ENCODE data around the gene RASA3. TPM values are rescaled to one million over a fixed set of nuclear protein-coding genes. Genes with fewer than 3 reads are reported as not detected.
A peak's percentile ranks its signal among the peaks of the same experiment; 100 is the strongest.
"Not testable (repeated sequence)": the region's sequence is repeated elsewhere in the genome, so short reads cannot be mapped to it uniquely, and the experiment has no call there.

Gene RASA3
- total RNA-seq, 1 experiment from 2014 or later = 16.5 TPM

DNA sequence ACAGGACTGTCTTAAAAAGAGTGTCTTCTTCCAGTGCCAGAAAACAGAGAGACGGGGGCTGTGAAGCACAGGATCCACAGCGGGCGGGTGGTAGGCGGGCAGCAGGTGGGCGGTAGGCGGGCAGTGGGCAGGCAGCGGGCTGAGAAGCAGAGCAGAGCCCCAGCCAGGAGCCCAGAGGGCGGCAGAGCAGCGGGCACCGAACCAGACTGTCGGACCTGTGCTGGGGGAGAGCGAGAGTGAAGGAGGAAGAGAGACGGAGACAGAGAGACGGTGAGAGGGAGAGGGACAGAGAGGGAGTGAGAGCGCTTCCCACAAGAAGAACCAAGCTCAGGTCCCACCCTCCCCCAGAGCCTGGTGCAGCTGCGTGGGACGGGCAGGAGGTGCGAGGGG, 30.3 kb downstream of the RASA3 start:
- no peak for DNase-seq
- H3K27me3 ChIP-seq (ENCODE audit: control insufficient read depth, insufficient read depth, low read length) = no peaks in the 10 kb centered on the region
- no peaks in the 10 kb centered on the region for H3K36me3 ChIP-seq (replicated peaks; ENCODE audit: control insufficient read depth, insufficient read depth, low read length)
- H3K4me3 ChIP-seq (ENCODE audit: insufficient read depth, low read depth, low read length) = no peak overlapping the region

DNA sequence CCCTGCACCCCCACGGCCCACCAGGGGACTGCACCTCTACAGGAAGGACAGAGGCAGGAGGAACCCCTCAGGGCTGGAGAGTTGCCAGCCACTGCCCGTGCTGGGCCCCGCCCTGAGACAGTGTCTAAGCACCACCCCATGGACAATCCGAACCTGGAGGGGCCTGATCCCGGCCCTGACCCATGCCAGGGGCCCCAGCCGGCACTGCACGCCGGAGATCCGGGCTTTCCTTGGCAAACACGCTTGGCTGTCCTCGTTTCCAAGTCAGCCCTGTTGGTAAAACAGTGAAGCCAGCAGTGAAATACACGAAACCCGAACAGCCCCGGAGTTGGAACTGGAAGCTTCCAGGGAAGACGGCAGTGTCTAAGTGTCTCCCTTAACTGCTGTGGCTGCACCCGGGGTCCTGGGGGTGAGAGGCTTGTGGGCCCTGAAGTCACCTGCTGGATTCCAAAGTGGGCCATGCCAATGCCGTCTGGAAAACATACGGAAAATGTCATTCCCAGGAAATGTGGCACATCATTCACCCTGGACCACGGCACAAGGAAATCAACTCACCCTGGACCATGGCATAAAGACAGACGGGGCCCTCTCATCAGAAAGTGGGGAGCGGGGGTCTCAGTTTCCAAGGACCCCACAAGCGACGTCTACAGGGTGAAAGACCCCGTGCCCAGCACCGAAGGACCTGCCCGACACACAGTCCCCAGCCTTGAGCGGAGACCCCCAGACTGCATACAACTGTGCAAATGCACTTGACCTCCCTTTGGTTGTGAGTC, 30.9 kb downstream of the RASA3 start:
- Histone ChIP-seq H3K27me3 (ENCODE audit: control insufficient read depth, insufficient read depth, low read length) (no peaks in the 10 kb centered on the region), H3K36me3 (replicated peaks; ENCODE audit: control insufficient read depth, insufficient read depth, low read length) (no peaks in the 10 kb centered on the region), H3K4me3 (ENCODE audit: insufficient read depth, low read depth, low read length) (no peak overlapping the region)
- no peak for DNase-seq

DNA sequence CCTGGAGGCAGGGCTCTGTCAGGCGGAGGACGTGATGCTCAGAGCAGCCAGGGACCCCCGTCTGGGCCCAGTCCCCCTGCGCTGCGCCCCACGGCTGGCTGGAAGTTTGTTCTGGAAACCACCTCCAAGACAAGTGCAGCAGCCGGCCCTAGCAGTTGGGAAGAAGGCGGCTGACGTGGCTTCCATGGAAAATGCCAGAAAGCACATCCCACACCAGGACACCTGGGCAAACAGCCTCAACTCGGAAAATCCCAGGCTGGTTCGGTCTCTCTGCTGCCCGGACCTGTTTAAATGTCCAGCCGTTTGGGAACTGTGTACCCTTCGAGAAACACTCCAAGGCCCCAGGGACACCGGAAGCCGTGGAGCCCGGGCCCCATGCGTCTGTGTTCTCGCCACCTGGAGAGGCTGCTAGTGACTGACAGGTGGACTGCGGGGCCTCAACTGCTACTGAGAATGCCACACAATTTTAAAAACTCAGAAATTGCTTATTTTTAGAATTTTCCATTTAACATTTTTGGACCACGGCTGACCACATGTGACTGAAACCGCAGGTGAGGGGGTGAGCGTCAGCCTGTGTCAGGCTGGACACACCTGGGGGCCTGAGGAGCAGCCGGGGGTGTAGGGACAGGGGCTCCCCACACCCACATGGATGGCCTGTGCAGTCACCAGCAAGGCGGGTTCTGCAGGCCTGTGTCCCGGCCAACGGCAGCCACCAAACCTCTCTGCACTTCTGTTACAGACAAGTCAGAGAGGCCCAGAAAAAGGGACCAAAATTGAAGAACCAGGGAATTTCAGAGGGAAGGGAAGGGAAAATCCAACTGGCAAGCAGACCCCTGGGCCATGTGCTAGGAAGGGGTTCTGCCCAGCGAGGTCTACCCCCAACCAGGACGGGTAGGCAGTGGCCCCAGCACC, 31.7 kb downstream of the RASA3 start:
- H3K4me3 ChIP-seq (ENCODE audit: insufficient read depth, low read depth, low read length) = no peak overlapping the region
- DNase-seq = peak; percentile 83
- no peaks in the 10 kb centered on the region for H3K27me3 ChIP-seq (ENCODE audit: control insufficient read depth, insufficient read depth, low read length)
- no peaks in the 10 kb centered on the region for H3K36me3 ChIP-seq (replicated peaks; ENCODE audit: control insufficient read depth, insufficient read depth, low read length)

DNA sequence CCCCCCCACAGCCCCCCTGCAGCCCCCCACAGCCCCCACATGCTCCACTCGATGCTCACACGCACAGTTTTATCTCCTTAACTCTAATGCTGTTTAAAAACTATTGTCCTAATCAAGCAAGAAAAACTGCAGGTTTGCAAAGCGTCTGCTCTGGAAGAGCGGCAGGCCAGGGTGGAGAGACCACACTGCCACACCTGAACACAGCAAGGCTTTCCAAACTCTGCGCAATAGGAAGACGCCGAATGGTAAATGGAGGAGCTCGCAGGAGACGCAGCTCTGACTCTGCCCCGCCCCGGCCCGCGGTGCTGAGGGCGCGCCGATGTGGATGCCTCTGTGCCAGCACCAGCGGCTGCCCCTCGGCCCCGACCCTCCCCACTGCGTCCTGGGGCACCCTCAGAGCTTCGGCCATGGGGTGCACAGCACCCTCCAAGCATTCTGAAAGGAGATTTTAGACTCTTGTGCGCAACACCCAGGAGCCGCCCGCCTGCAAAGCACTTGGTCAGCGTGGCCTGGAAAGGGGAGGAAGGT, 32.4 kb downstream of the RASA3 start:
- no peaks in the 10 kb centered on the region for H3K27me3 ChIP-seq (ENCODE audit: control insufficient read depth, insufficient read depth, low read length)
- no peaks in the 10 kb centered on the region for H3K36me3 ChIP-seq (replicated peaks; ENCODE audit: control insufficient read depth, insufficient read depth, low read length)
- no peak overlapping the region for H3K4me3 ChIP-seq (ENCODE audit: insufficient read depth, low read depth, low read length)
- peak; percentile 90 for DNase-seq

DNA sequence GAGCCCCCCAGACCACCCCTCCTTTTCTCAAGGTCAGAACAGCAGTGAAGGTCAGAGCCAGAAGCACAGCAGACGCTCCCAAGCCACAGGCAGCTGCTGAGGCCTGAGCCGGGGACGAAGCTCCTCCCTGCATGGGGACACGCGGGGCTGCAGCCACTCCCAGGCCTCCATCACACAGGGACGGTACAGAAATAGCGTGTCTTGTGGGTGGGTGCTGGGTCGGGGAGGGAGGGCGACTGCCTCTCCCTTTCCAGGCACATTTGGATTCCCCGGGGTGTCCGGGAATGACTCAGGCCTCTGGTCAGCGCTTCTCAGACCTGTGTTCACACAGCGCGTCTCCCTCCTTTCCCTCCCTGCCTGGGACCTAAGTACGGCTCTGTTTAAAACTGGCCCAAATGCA, 33.2 kb downstream of the RASA3 start:
- Histone ChIP-seq H3K27me3 (ENCODE audit: control insufficient read depth, insufficient read depth, low read length) (no peaks in the 10 kb centered on the region), H3K36me3 (replicated peaks; ENCODE audit: control insufficient read depth, insufficient read depth, low read length) (no peaks in the 10 kb centered on the region), H3K4me3 (ENCODE audit: insufficient read depth, low read depth, low read length) (no peak overlapping the region)
- DNase-seq = peak; percentile 88

DNA sequence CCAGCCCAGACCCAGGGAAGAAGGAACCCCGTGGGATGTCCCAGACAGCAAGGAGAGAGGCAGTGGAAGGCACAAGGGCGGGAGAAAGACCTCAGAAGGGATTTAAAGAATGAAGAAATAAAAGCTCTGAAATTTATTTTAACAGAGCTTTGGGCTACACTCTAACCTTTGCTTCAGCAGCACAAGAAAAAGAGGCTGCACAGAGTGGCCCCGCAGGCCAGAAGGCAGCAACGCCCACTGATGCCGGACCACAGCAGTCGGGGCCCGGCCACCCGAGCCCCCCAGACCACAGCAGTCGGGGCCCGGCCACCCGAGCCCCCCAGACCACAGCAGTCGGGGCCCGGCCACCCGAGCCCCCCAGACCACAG, 33.8 kb downstream of the RASA3 start:
- not testable (repeated sequence) for H3K4me3 ChIP-seq (ENCODE audit: insufficient read depth, low read depth, low read length); H3K36me3 ChIP-seq (replicated peaks; ENCODE audit: control insufficient read depth, insufficient read depth, low read length)

DNA sequence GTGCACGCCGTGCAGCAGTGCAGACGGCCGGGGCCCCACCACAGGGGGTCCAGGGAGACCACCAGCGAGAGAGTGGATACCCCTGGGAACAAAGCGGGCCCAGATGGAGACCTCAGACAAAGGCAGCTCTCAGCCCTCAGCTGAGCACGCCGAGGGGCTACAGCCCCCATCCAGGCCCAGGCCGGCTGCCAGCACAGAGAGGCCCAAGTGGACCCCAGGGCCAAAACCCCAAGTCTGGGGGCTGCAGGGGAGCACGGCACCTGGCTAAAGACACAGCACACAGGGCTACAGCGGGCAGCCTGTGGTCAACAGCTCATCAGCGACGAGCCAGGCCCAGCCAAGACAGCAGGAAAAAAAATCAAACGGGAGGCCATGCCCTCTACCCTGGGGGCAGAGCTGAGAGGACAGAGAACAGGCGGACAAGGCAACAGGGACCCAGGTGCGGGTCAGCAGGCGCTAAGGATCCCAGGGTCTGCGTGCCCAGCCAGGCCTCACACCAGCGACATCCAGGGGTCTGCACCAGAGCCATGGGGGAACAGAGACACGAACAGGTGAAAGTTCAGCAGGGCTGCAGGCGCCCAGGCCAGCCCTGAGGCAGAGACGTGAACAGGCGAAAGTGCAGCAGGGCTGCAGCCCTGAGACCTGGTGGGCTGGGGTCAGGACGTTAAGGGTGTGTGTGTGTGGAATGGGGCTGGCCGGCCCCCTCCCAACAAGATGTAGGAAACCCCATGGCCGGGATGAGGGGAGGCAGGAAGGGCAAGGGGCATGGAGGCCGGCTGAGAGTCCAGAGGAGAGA, 34.3 kb downstream of the RASA3 start:
- H3K36me3 ChIP-seq (replicated peaks; ENCODE audit: control insufficient read depth, insufficient read depth, low read length) = no peaks in the 10 kb centered on the region
- no peak overlapping the region for H3K4me3 ChIP-seq (ENCODE audit: insufficient read depth, low read depth, low read length)
- peak; percentile 66 for DNase-seq
- H3K27me3 ChIP-seq (ENCODE audit: control insufficient read depth, insufficient read depth, low read length) = no peaks in the 10 kb centered on the region

More for the DNA sequence above, 33.8 kb downstream of the RASA3 start:
- DNase-seq; H3K27me3 ChIP-seq (ENCODE audit: control insufficient read depth, insufficient read depth, low read length): not testable (repeated sequence)

DNA sequence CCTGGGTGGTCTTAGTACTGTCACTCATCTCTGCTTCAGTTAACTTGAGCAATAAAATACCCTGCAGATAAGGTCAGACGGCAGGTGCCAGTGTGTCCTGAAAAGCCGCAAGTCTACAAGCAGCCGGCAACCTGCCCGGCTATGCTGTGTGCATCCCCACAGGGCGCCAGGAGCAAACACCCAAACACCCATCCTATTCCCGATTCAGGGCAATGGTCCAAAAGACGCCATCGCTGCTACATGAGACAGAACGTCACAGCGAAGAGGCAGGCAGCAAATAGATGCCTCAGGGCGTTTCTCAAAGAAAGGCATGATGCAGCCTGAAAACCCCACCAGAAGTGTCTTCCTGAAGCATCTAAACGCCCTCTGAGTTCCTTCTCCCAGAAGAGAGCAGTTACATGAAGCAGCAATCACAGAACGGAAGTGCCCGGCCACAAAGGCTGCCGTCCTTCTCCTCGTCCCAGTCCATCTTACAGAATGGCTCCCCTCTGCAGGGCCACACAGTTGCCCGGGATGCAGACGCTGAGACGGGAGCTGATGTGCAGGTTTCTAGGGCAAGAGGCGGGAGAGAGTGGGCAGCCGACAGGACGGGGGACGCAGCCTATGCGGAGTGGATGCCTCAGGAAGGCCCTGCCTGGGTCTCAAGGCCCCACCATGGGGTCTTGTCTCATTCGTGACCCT, 35.1 kb downstream of the RASA3 start:
- no peak for DNase-seq
- H3K4me3 ChIP-seq (ENCODE audit: insufficient read depth, low read depth, low read length) = no peak overlapping the region
- H3K27me3 ChIP-seq (ENCODE audit: control insufficient read depth, insufficient read depth, low read length) = no peaks in the 10 kb centered on the region
- H3K36me3 ChIP-seq (replicated peaks; ENCODE audit: control insufficient read depth, insufficient read depth, low read length) = no peaks in the 10 kb centered on the region

DNA sequence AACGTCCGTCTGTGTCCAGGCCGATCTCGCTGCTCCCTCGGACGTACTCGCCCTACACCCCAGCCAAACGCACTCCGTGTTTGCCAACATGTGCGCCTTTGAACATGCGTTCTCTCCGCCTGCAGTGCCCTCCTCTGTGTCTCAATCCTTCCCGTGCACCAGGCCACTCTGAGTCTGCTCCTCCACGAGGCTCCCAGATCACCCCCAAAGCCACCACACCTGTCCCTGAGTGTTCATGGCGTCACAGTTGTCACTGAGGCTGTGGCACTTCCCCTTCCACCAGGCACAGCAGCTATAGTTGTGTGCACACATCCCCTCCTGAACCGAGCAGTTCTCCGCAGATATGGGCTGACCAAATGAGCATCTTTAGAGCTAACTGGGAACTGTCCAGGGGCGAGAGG, 35.6 kb downstream of the RASA3 start:
- no peaks in the 10 kb centered on the region for H3K36me3 ChIP-seq (replicated peaks; ENCODE audit: control insufficient read depth, insufficient read depth, low read length)

DNA sequence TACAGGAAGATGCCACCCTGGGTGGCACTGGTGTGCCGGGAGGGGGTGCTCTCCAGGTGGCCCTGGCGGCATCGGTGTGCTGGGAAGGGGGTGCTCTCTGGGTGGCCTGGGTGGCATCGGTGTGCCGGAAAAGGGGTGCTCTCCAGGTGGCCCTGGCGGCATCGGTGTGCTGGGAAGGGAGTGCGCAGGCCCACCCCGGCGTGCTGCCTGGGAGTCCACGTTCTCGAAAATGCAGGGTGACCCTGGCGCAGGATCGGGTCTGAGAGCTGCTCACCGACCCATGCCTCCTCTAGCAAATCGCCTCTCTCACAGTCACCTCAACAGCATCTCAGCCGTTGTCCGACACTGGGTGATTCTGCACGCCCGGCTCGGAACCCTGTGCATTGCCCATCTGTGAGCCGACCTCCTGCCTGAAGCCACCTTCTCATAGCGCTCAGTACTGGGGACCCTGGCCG, 36.4 kb downstream of the RASA3 start:
- DNase-seq = no peak
- Histone ChIP-seq H3K27me3 (ENCODE audit: control insufficient read depth, insufficient read depth, low read length) (no peaks in the 10 kb centered on the region), H3K4me3 (ENCODE audit: insufficient read depth, low read depth, low read length) (no peak overlapping the region), H3K36me3 (replicated peaks; ENCODE audit: control insufficient read depth, insufficient read depth, low read length) (no peaks in the 10 kb centered on the region)

More for the DNA sequence above, 35.6 kb downstream of the RASA3 start:
- Histone ChIP-seq H3K27me3 (ENCODE audit: control insufficient read depth, insufficient read depth, low read length) (no peaks in the 10 kb centered on the region), H3K4me3 (ENCODE audit: insufficient read depth, low read depth, low read length) (no peak overlapping the region)
- DNase-seq = no peak

DNA sequence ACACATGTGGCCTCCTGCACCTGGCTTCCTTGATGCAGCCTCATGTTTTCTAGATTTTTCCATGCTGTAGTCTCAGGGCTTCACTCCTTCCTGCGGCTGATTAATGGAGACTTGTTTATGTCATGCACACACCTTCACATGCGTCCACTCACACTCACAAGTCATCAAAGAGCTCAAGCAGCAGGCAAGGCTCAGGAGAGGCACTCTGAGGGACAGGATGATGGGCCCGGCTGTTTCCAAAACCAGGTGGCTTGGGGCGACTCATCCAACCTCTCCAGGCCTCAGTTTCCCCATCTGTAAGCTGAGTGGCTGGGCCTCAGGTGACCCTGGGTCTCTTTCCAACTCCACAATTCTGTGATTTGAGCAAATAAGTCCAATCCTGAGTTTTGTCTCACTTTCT, 36.9 kb downstream of the RASA3 start:
- Histone ChIP-seq H3K27me3 (ENCODE audit: control insufficient read depth, insufficient read depth, low read length) (no peaks in the 10 kb centered on the region), H3K36me3 (replicated peaks; ENCODE audit: control insufficient read depth, insufficient read depth, low read length) (no peaks in the 10 kb centered on the region), H3K4me3 (ENCODE audit: insufficient read depth, low read depth, low read length) (no peak overlapping the region)
- no peak for DNase-seq

DNA sequence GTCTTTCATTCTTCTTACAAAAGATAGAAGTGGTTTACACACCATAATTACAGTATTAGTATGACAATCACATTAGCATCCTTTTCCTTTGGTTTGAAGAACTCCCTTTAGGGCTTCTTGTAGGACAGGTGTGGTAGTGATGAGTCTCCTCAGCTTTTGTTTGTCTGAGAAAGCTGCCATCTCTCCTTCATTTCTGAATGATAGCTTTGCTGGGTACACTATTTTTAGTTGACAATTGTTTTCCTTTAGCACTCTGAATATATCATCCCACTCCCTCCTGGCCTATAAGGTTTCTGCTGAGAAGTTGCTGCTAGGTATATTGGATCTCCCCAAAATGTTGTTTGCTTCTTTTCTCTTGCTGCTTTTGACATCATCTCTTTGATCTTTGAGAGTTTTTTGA, 39.3 kb downstream of the RASA3 start:
- DNase-seq = no peak
- Histone ChIP-seq H3K36me3 (replicated peaks; ENCODE audit: control insufficient read depth, insufficient read depth, low read length) (no peaks in the 10 kb centered on the region), H3K4me3 (ENCODE audit: insufficient read depth, low read depth, low read length) (no peak overlapping the region), H3K27me3 (ENCODE audit: control insufficient read depth, insufficient read depth, low read length) (no peaks in the 10 kb centered on the region)

DNA sequence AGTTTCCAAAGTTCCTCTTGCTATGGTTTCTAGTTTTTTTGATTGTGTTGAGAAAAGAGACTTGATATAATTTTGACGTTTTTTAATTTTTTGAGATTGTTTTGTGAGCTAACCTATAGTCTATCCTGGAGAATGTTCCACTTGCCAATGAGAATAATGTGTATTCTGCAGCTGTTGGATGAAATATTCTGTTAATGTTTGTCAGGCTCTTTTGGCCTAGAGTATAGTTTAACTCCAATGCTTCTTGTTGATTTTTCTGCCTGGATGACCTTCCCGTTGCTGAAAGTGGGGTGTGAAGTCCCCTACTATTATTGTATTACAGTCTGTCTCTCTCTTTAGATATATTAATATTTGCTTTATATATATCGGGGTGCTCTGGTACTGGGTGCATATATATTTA, 40.0 kb downstream of the RASA3 start:
- Histone ChIP-seq H3K36me3 (replicated peaks; ENCODE audit: control insufficient read depth, insufficient read depth, low read length) (no peaks in the 10 kb centered on the region), H3K4me3 (ENCODE audit: insufficient read depth, low read depth, low read length) (no peak overlapping the region), H3K27me3 (ENCODE audit: control insufficient read depth, insufficient read depth, low read length) (no peaks in the 10 kb centered on the region)
- no peak for DNase-seq

DNA sequence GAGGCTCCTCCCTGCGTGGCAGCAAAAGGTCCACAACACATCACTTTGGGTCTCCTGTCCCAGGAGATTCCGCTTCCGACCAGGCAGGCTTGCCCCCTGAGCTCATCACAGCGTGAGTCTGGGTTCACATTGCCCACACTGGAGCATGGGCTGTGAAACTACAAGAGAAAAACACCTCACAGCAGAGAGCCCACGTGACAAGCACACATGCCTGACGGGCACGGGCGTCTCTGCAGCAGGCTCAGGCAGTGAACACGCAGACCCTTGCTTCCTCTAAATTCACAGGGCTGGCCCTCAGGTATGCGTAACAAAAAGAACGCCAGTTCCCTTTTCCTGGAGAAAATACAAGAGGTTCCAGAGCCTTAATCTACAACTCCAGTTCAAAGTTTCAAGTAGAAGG, 41.9 kb downstream of the RASA3 start:
- no peak for DNase-seq
- H3K36me3 ChIP-seq (replicated peaks; ENCODE audit: control insufficient read depth, insufficient read depth, low read length) = no peaks in the 10 kb centered on the region

More for the DNA sequence above, 41.9 kb downstream of the RASA3 start:
- Histone ChIP-seq H3K27me3 (ENCODE audit: control insufficient read depth, insufficient read depth, low read length) (no peaks in the 10 kb centered on the region), H3K4me3 (ENCODE audit: insufficient read depth, low read depth, low read length) (no peak overlapping the region)
